Bronchial epithelial cell (primary cell): ENCODE measurements around the gene TMEM179. TPM values are rescaled to one million over a fixed set of nuclear protein-coding genes. Genes with fewer than 3 reads are reported as not detected.
"Not testable (repeated sequence)": the region's sequence is repeated elsewhere in the genome, so short reads cannot be mapped to it uniquely, and the experiment has no call there.

Experiments
- DNase-seq: peaks from one replicate; pipeline ENCODE4 v3.0.0-alpha.2; 2010; ENCODE audit warnings: low read depth
- FAIRE-seq: peaks from 2 replicates; lab custom pipeline; 2011; peaks lifted over from hg19 to GRCh38; lab: Jason Lieb, UNC
- H3K27me3 ChIP-seq: 2 replicates; pipeline ENCODE4 v1.5.1; 2011; ENCODE audit warnings: low read length; ENCODE audit not compliant: control insufficient read depth, insufficient read depth
- H3K36me3 ChIP-seq: 2 replicates; pipeline ENCODE4 v1.5.1; 2011; ENCODE audit warnings: low read length; ENCODE audit not compliant: control insufficient read depth, insufficient read depth
- H3K4me3 ChIP-seq: 2 replicates; pipeline ENCODE4 v1.5.1; 2011; ENCODE audit warnings: mild to moderate bottlenecking, low read depth, low read length, control low read depth
- CTCF ChIP-seq: IDR thresholded peaks from 2 replicates; pipeline ENCODE4 v1.5.1; 2011; ENCODE audit warnings: mild to moderate bottlenecking, moderate library complexity, low read length, control low read depth, inconsistent platforms; ENCODE audit not compliant: insufficient read depth, severe bottlenecking
- total RNA-seq: library from RNA; depleted of rRNA; stranded (reverse); fragments of >200 nt; gene quantifications from 2 replicates; pipeline ENCODE4 v1.2.1, GENCODE V29; 2014

The TMEM179 gene
- total RNA-seq: not detected in 2 replicates

GRCh38 chr14:104604458-104605449 lies at the start of gene TMEM179:
Gene TMEM179, minus strand, starts transcription at chr14:104604772. Its CDS starts 31 bp downstream, at chr14:104604741.
- H3K36me3 ChIP-seq: no peaks in the 10 kb centered on the region
- peaks cover 8% of the 10 kb centered on the region for H3K27me3 ChIP-seq
- no peak for TF ChIP-seq CTCF
- FAIRE-seq (no peak), DNase-seq (no peak)
- H3K4me3 ChIP-seq: no peak within 1 kb of the TSS

GRCh38 chr14:104654119-104654518 lies 49.5 kb upstream of the TMEM179 start:
- Histone ChIP-seq H3K27me3 (peaks cover 3% of the 10 kb centered on the region), H3K36me3 (no peaks in the 10 kb centered on the region), H3K4me3 (no peak overlapping the region)
- FAIRE-seq (no peak), DNase-seq (no peak)
- no peak for TF ChIP-seq CTCF

- not testable (repeated sequence) for DNase-seq, FAIRE-seq, H3K4me3 ChIP-seq, H3K36me3 ChIP-seq, H3K27me3 ChIP-seq
Measured at GRCh38 chr14:104653130-104653920, 48.8 kb upstream of the TMEM179 start.

GRCh38 chr14:104652386-104652785 lies 47.8 kb upstream of the TMEM179 start:
- Histone ChIP-seq H3K36me3 (no peaks in the 10 kb centered on the region), H3K27me3 (peaks cover 3% of the 10 kb centered on the region), H3K4me3 (no peak overlapping the region)
- FAIRE-seq (no peak), DNase-seq (no peak)
- TF ChIP-seq CTCF: no peak

GRCh38 chr14:104651876-104652260 lies 47.3 kb upstream of the TMEM179 start:
- no peaks in the 10 kb centered on the region for H3K36me3 ChIP-seq
- DNase-seq (no peak), FAIRE-seq (no peak)
- H3K27me3 ChIP-seq: no peaks in the 10 kb centered on the region
- H3K4me3 ChIP-seq: no peak overlapping the region
- TF ChIP-seq CTCF: no peak
